PC-9 (cell line): Measurements from ENCODE around the gene LYZ.

Experiments used
- EZH2 ChIP-seq: fragments of 200-600 bp; sonication (generic); IDR thresholded peaks from 2 replicates; pipeline ENCODE4 v1.8.0; 2017; ENCODE audit warnings: antibody characterized with exemption, low read depth
- TF ChIP-seq, protein P1 (sequence below): fragments of 200-600 bp; sonication (generic); conservative IDR thresholded peaks from 2 replicates; pipeline ENCODE4 v1.6.1; 2017; ENCODE audit warnings: mixed run types, antibody characterized with exemption, mild to moderate bottlenecking, moderate library complexity

DNA sequence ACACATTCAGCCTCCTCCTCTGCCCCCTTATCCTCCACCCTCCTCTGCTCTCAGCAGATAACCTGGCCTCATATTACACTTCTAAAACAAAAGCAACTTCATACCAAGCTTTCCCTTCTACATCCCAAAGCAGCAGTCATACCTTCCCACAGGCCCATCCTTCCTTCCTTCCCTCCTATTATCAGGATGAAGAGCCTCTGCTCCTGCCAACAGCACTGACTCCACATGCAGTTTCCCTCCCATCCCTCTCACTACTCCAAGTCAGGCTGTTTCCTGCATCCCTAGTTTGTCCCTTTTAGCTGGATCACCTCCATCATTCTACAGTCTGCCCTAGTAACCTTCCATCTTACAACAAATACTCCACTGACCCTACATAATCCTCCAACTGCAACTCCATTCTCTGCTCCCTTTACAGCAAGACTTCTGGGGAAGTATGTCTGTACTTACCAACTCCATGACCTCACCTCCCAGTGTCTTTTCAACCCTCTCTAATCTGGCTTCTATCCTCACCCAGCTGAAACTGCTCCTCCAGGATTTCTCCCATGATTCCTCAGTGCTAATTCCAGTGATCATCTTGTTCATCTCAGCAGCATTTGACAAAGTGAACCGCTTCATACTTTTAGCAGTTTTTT, 6.5 kb downstream of the LYZ start:
- TF ChIP-seq, protein P1, sequence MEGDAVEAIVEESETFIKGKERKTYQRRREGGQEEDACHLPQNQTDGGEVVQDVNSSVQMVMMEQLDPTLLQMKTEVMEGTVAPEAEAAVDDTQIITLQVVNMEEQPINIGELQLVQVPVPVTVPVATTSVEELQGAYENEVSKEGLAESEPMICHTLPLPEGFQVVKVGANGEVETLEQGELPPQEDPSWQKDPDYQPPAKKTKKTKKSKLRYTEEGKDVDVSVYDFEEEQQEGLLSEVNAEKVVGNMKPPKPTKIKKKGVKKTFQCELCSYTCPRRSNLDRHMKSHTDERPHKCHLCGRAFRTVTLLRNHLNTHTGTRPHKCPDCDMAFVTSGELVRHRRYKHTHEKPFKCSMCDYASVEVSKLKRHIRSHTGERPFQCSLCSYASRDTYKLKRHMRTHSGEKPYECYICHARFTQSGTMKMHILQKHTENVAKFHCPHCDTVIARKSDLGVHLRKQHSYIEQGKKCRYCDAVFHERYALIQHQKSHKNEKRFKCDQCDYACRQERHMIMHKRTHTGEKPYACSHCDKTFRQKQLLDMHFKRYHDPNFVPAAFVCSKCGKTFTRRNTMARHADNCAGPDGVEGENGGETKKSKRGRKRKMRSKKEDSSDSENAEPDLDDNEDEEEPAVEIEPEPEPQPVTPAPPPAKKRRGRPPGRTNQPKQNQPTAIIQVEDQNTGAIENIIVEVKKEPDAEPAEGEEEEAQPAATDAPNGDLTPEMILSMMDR = no peak
- no peak for TF ChIP-seq EZH2
